WTC11 (cell line): ENCODE measurements around the gene XRCC5. TPM values are rescaled to one million over a fixed set of nuclear protein-coding genes. Genes with fewer than 3 reads are reported as not detected.

ENCODE experiments used
- ATAC-seq: fragments of 200-7000 bp; cut with Tn5 transposase; 2 replicates; pipeline ENCODE4 v1.10.0; 2021; ENCODE audit warnings: mild to moderate bottlenecking, moderate library complexity
- CTCF ChIA-PET: fragments of 300-600 bp; sonication (Branson Sonifier 250); formaldehyde crosslinking; loops from one replicate; lab custom pipeline; 2021; ENCODE audit warnings: antibody characterized with exemption; lab: Charles Lee
- POLR2A ChIA-PET: fragments of 350-600 bp; sonication (Branson Sonifier 250); formaldehyde crosslinking; loops from one replicate; lab custom pipeline; 2021; ENCODE audit warnings: antibody characterized with exemption; lab: Charles Lee
- DNase-seq: peaks from one replicate; pipeline ENCODE4 v3.0.0; 2021; ENCODE audit warnings: low spot score
- H3K27ac Mint-ChIP-seq: 2 replicates; pipeline ENCODE4 v1.8.0; 2021; ENCODE audit warnings: mixed read lengths
- H3K27me3 Mint-ChIP-seq: 2 replicates; pipeline ENCODE4 v1.8.0; 2021; ENCODE audit warnings: low read depth, mild to moderate bottlenecking, moderate library complexity, mixed read lengths
- H3K36me3 Mint-ChIP-seq: 2 replicates; pipeline ENCODE4 v1.8.0; 2021; ENCODE audit warnings: mixed read lengths
- H3K4me1 Mint-ChIP-seq: 2 replicates; pipeline ENCODE4 v1.8.0; 2022; ENCODE audit warnings: mixed read lengths
- H3K4me3 Mint-ChIP-seq: 2 replicates; pipeline ENCODE4 v1.8.0; 2021; ENCODE audit warnings: mild to moderate bottlenecking, moderate library complexity, mixed read lengths
- H3K9me3 Mint-ChIP-seq: 2 replicates; pipeline ENCODE4 v1.8.0; 2021; ENCODE audit warnings: mixed read lengths
- AFF4 ChIP-seq: sonication (generic); formaldehyde crosslinking; IDR thresholded peaks from 2 replicates; pipeline ENCODE4 v1.8.1; 2023; ENCODE audit warnings: mild to moderate bottlenecking, missing genetic modification reagents, borderline replicate concordance
- AR ChIP-seq: fragments of 250-450 bp; sonication (Bioruptor Pico); IDR thresholded peaks from 2 replicates; pipeline ENCODE4 v1.9.0; 2021; ENCODE audit warnings: mild to moderate bottlenecking
- ARID4B ChIP-seq: sonication (generic); formaldehyde crosslinking; IDR thresholded peaks from 2 replicates; pipeline ENCODE4 v1.8.0; 2023; ENCODE audit warnings: missing genetic modification reagents, mild to moderate bottlenecking, borderline replicate concordance
- CBFB ChIP-seq: sonication (generic); formaldehyde crosslinking; IDR thresholded peaks from 2 replicates; pipeline ENCODE4 v1.8.1; 2022; ENCODE audit warnings: mild to moderate bottlenecking, low read depth, missing genetic modification reagents
- EMX1 ChIP-seq: fragments of 250-450 bp; sonication (Bioruptor Pico); IDR thresholded peaks from 2 replicates; pipeline ENCODE4 v1.8.0; 2021; ENCODE audit warnings: mild to moderate bottlenecking
- FOXJ3 ChIP-seq: sonication (generic); formaldehyde crosslinking; IDR thresholded peaks from 2 replicates; pipeline ENCODE4 v1.9.0; 2021; ENCODE audit warnings: missing genetic modification reagents, mild to moderate bottlenecking, borderline replicate concordance
- FOXP1 ChIP-seq: sonication (generic); formaldehyde crosslinking; IDR thresholded peaks from 2 replicates; pipeline ENCODE4 v1.8.0; 2022; ENCODE audit warnings: missing genetic modification reagents, mild to moderate bottlenecking, moderate library complexity, borderline replicate concordance
- GTF2I ChIP-seq: fragments of 250-450 bp; sonication (Bioruptor Pico); conservative IDR thresholded peaks from 2 replicates; pipeline ENCODE4 v1.4.0; 2021; ENCODE audit warnings: mild to moderate bottlenecking
- HMGXB4 ChIP-seq: sonication (generic); formaldehyde crosslinking; IDR thresholded peaks from 2 replicates; pipeline ENCODE4 v1.8.1; 2023; ENCODE audit warnings: mild to moderate bottlenecking, moderate library complexity, missing genetic modification reagents
- MLX ChIP-seq: sonication (generic); formaldehyde crosslinking; IDR thresholded peaks from 2 replicates; pipeline ENCODE4 v1.8.1; 2023; ENCODE audit warnings: mild to moderate bottlenecking, missing genetic modification reagents, moderate library complexity
- NFATC4 ChIP-seq: fragments of 250-450 bp; sonication (Bioruptor Pico); IDR thresholded peaks from 2 replicates; pipeline ENCODE4 v1.9.0; 2021; ENCODE audit warnings: mild to moderate bottlenecking
- TEAD4 ChIP-seq: sonication (generic); formaldehyde crosslinking; IDR thresholded peaks from 2 replicates; pipeline ENCODE4 v1.8.0; 2022; ENCODE audit warnings: mild to moderate bottlenecking, missing genetic modification reagents
- USF2 ChIP-seq: sonication (generic); formaldehyde crosslinking; IDR thresholded peaks from 2 replicates; pipeline ENCODE4 v1.8.1; 2023; ENCODE audit warnings: mild to moderate bottlenecking, missing genetic modification reagents, moderate library complexity
- ZBTB43 ChIP-seq: sonication (generic); formaldehyde crosslinking; IDR thresholded peaks from 2 replicates; pipeline ENCODE4 v1.8.1; 2023; ENCODE audit warnings: mild to moderate bottlenecking, missing genetic modification reagents
- ZNF232 ChIP-seq: sonication (generic); formaldehyde crosslinking; IDR thresholded peaks from 2 replicates; pipeline ENCODE4 v1.8.0; 2022; ENCODE audit warnings: mild to moderate bottlenecking, missing genetic modification reagents
- ZNF281 ChIP-seq: sonication (generic); formaldehyde crosslinking; IDR thresholded peaks from 2 replicates; pipeline ENCODE4 v1.8.0; 2023; ENCODE audit warnings: mild to moderate bottlenecking, missing genetic modification reagents
- total RNA-seq: library from RNA; stranded (reverse); gene quantifications from 3 replicates; pipeline ENCODE4 v1.2.3, GENCODE V29; 2021

XRCC5 gene
- total RNA-seq, 1 experiment from 2014 or later: 522 TPM

- no peak for TF ChIP-seq ZNF281
- TF ChIP-seq EMX1 (CRISPR knock-in tag): no peak
- TF ChIP-seq HMGXB4 (CRISPR knock-in tag): no peak
- no peak for TF ChIP-seq USF2 (CRISPR knock-in tag)
- TF ChIP-seq, all 79 proteins: peak for 0
Observed at GRCh38 chr2:216206041-216206703, 97.0 kb downstream of the XRCC5 start (continued).

GRCh38 chr2:216206821-216207220 is 97.7 kb downstream of the XRCC5 start:
- CTCF ChIA-PET: no interaction called here
- DNase-seq: no peak
- H3K9me3 Mint-ChIP-seq: no peaks in the 10 kb centered on the region
- H3K4me3 Mint-ChIP-seq: no peak overlapping the region
- peaks cover 56% of the 10 kb centered on the region for H3K36me3 Mint-ChIP-seq
- POLR2A ChIA-PET: no interaction called here
- no peak overlapping the region for H3K27ac Mint-ChIP-seq
- no peak for ATAC-seq
- H3K27me3 Mint-ChIP-seq: no peaks in the 10 kb centered on the region
- TF ChIP-seq ZNF232 (CRISPR knock-in tag) (no peak), FOXP1 (CRISPR knock-in tag) (no peak), ZBTB43 (CRISPR knock-in tag) (no peak), AR (CRISPR knock-in tag) (no peak), CBFB (CRISPR knock-in tag) (no peak), MLX (CRISPR knock-in tag) (no peak), AFF4 (no peak), GTF2I (CRISPR knock-in tag) (no peak), FOXJ3 (CRISPR knock-in tag) (no peak), ARID4B (CRISPR knock-in tag) (no peak), TEAD4 (CRISPR knock-in tag) (no peak), NFATC4 (CRISPR knock-in tag) (no peak)
- TF ChIP-seq, all 79 proteins: peak for 0
- H3K4me1 Mint-ChIP-seq: peaks cover 12% of the 10 kb centered on the region
